ENCODE measurements around the gene KCND3.
"Not testable (repeated sequence)": the region's sequence is repeated elsewhere in the genome, so short reads cannot be mapped to it uniquely, and the experiment has no call there.

The KCND3 gene

DNA sequence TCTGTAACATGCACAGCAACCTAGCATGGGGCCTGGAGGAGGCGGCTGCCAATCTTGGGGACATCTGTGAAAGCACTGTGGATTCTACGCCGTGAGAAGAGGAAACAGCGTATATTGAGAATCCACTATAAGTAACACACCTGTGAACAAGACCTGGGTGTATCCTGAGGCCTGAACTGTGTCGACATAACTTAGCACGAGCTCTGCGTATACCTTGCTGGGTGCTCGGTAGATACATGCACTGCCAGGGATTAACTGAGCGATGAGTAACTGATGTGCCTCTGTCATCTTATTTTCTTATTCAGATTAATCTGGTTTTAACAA lies 175.2 kb downstream of the KCND3 start:
- no peak for DNase-seq (ENCODE audit: low read depth in 2 of 2)

DNA sequence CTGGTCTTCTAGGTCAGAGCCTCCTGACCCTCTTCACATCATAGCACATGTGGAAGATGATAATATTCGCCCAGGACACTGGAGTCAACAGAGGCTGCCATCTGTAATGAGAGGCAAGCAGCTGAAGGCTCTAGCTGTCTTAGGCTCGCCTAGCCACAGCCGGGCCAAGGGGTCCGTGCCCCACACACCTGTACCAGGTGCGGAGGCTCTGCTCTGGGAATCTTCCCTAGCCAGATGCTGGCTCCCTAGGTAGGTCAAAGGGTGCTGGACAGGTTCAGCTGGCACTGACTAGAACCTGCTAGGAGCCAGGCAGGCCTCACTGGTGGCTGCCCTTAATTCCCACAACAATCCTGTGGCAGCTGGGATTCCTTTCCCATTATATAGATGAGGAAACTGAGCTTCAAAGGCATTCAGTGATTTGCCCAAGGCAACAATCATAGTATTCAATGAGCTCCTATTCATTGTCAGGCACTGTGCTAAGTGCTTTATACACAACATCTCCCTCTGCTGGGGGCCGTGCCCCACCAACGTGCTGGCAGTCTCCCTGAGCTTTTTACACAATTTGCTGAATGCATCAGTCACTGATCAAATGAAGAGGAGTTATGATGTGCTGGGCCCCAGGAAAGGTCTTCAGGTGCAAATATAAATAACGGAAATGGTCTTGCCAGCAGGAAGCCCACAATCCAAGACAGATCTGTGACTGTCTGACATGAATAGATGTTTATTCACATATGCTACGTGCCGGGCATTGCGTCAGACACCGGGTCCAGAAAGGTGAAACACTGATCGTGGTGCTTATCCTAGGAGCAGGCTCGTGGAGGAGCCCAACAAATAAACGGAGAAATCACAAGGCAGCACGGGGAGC lies 175.8 kb downstream of the KCND3 start:
- DNase-seq (ENCODE audit: low read depth in 2 of 2), result no peak

DNA sequence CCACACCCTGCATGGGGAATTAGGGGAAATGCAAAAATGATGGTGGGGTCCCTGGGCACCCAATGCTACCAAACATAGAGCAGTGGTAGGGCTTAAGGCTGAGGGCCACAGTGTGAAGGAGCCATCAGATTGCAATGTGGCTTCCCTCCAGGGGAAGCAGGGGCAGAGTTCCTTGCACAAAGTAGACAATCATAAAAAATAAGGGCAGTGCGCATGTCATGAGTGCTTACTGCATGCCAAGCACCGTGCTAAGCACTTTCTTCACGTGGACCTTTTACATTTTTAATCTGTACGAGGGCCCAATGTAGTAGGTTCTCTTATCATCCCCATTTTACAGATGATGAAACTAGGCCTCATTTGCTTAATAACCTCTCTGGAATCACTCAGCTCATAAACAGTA lies 177.2 kb downstream of the KCND3 start:
- DNase-seq (ENCODE audit: low read depth in 2 of 2), result no peak

DNA sequence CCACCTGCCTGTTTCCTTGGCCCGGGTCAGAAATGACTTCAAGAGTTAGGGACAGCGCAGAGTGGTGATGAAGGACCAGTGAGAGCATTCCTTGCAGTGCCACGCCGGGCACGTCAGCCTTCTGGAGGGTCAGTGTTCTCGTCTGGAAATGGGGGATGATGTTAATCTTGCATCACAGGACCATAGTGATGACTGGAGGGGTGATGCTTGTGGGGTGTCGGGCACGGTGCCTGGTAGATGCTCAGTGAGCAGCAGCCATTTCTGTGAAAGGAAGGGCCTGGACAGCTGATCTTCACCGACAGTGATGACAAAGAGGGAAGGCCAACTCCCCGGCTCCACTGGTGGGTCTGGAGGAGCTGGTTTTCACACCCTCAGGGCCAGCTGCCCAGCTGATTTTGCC lies 177.6 kb downstream of the KCND3 start:
- DNase-seq (ENCODE audit: low read depth in 2 of 2), result no peak

DNA sequence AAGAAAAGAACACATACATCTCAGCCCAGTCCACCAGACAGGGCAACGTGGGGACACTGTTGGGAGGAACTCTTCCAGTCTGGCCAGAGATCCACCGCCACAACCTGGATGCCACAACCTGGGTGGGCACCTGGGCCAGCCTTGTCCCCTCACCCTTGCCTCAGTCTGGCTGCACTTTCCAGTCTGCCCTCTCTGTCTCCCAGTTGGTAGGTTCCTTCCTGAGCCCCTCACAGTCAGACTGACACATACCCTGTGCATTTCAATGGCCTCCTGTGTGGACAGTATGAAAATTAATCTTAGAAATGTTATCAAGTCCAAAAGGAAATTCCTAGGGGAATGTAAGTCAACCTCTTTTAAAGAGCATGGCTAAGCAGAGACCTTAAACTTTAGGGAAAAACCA lies 184.2 kb downstream of the KCND3 start:
- no peak for DNase-seq (ENCODE audit: low read depth in 2 of 2)

DNA sequence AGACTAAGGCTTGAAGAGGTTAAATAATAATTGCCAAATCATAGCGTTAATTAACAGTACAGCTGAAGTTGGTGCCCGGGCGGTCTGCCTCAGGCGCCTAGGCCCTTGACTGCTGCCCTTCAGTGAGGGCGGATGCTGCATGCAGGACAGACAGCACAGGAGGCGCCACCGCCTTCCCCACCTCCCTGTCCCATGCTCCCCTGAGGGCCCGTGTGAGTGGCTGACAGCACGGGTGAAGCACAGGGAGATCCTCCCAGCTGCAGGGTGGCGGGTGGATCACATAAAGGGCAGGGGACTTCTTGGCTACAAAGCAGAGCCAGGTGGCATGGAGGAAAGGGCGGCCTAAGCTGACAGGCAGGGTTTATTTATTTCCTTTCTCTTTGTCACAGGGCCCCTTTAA lies 184.7 kb downstream of the KCND3 start:
- no peak for DNase-seq (ENCODE audit: low read depth in 2 of 2)

DNA sequence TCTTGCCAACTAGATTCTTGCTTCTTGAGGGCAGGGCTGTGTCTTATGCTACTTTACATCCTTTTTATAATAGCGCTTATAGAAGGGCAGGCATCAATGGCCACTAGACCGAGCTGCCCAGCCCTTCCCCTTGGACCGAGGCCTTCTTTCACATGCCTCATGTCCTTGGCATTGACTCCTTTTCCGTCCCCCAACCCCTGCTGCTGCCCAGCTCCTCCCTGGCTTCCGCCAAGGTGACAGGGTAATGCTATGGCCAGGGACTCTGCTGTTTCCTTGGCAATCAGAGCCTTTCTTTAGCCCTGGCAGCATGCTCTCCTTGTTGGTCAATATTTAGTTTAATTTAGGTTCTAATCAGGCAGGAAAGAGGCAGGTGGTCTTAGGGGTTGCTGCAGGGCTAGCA lies 185.5 kb downstream of the KCND3 start:
- no peak for DNase-seq (ENCODE audit: low read depth in 2 of 2)

DNA sequence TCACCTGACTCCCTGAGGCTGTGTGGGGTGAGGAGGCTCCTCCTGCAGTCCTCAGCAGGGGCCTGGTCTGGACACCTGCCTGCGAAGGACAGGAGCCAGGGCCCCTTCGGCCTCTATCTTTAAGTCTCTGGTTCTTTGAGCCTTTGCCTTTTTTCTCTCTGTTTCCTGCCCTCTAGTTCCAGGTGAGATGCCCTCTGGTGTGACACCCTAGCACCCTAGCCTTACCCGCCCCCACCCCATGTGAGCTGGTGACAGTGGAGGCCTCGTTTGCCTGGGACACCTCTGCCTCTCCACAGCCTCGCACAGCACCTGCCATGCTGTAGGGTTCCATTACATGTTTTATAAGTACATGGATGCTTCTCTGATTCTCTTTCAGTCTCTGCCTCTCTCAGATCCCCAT lies 186.5 kb downstream of the KCND3 start:
- no peak for DNase-seq (ENCODE audit: low read depth in 2 of 2)

DNA sequence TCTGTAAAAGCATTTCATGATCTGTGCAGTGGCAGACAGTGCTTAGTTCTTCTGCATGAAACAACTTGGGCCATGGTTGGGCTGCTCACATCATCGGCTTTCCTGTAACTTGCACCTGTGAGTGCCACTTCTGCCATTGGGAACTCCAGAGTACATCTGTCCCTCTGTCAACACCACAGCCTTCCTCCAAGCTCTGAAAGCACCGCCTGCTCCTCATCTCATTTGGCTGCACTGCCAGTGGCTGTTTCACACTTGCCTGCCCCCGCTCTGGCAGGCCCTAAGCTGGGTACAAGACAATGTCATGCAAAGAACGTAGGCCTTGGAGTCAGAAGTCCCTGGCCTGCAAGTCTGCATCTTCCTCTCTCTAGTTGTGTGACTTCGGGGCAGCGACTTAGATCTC lies 187.4 kb downstream of the KCND3 start:
- DNase-seq (ENCODE audit: low read depth in 2 of 2), result no peak

DNA sequence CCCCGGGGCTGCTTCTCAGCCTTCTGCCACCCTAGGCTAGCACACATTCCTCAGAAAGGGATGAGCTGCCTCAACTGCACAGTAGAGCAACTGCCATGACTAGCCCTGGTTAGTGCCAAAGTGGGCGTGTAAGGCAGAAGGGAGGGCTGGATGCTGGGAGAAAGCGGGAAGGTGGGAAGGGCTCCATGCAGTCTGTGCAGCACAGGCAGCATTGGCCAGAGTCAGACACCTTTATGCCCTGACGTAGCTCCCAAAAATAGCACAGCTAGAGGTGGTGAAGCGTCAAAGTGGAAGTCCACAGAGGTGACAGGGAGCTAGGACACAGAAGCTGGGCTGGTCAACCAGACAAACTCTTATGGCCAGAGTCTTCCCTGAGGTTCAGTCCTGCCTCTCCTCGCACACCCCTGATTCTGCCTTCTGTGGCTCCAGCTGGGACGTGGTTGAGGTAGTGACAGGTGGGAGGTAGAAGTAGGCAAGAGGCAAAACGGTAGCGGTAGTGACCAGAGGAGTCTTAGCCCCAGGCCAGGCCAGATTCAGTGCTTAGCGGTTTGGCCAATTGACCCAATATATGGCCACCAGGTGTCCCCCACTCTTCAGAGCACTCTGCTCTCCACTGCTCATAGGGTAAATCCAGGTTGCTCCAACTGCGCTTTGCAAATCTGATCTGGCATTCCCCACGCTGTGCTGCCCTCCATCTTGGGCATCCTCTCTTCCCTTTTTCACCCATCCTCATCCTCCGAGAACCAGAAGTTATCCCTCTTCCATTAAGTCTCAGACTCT lies 188.2 kb downstream of the KCND3 start:
- DNase-seq (ENCODE audit: low read depth in 2 of 2), result no peak

DNA sequence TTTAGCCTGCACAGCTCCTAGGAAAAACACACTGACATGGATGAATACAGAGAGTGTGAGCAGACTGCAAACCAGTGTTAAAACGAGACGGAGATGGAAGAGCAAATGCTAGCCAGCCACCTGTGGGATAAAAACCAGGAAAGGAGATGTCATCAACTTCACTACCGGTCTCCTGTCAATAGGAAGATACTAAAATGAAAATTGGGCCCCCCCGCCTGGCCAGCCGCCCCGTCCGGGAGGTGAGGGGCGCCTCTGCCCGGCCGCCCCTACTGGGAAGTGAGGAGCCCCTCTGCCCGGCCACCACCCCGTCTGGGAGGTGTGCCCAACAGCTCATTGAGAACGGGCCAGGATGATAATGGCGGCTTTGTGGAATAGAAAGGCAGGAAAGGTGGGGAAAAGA lies 189.7 kb downstream of the KCND3 start:
- not testable (repeated sequence) for DNase-seq (ENCODE audit: low read depth in 2 of 2)

DNA sequence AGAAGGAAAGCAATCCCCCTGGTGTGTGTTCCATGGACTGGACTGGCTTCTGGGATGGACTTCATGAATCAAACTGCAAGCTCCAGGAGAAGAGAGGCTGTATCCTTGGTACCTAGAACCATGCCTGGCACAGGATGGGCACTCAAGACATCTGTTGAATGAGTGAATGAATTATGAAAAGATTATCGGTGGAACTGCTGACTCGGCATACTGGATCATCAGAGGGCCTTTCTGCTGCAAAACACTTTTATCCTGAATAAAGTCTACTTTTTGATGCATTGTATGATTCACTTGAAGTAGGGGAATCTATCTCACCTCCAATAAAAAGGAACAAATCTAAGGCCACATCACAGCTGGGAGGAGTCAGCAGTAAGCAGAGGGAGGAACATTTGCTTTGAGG lies 190.9 kb downstream of the KCND3 start:
- no peak for DNase-seq (ENCODE audit: low read depth in 2 of 2)

DNA sequence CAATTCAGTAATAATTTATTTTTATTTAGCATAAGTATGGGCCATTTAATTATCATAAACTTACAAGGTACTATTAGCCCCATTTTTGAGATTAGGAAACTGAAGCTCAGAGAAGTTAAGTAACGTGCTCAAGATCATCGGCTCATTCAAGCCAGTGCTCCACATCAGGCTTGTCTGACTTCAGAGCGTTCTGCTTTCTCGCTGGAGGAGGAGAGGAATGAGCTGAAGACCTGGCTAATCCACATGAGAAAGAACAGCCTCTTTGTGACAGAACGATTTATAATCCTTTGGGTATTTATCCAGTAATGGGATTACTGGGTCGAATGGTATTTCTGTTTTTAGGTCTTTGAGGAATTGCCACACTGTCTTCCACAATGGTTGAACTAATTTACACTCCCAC lies 194.1 kb downstream of the KCND3 start:
- no peak for DNase-seq (ENCODE audit: low read depth in 2 of 2)

DNA sequence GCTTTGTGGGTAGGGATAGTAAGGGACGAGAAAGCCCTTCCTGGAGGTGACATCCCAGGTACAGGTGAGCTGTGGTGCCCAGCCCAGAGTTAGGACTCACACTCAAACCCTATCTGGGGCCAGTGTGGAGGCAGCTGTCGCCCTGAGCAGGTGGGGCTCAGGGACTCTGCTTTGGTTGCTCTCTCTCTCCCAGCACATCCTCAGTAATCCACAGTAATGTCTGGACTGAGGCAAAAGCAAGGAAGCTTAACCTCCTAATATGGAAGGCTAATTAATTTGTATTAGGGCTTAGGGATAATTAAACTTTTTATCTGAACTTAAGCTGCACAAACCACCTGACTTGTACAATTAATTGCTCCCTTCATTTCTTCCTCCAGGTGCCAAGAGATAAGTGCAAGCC lies 195.5 kb downstream of the KCND3 start:
- DNase-seq (ENCODE audit: low read depth in 2 of 2), result no peak

DNA sequence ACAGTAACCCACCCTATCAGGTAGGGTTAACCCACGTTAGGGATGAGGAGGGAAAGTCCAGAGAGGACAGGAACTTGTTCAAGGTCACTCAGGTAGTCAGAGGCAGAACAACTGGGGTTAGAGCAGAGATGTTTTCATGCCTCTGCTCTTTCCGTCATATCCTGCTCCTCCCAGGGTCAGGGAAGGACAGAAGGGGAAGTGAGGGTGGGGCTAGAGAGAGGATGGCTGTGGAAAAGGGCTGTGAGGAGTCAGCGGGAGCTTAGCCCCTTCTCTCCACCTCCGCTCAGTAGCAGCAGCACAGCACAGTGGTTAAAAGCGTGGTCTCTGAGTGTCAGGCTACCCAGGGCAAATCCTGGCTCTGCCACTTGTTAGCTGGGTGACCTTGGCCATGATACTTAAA lies 197.2 kb downstream of the KCND3 start:
- no peak for DNase-seq (ENCODE audit: low read depth in 2 of 2)

DNA sequence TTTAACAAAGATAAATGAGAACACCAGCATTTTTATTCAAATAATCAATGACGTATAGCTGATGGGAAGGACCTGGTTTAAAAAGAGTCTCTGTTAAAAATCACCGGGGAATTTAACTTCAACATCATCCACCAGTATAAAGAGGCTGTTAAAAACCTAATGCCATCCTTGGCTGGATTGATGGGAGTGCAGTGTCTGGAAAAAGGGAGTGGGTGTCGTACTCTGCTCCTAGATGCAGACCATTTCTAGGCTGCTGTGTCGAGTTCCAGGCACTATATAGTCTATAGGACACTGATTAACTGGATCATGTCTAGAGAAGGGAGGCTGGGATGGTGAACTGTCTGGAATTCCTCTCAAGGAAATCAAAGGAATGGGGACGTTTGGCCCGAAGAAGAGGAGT lies 197.7 kb downstream of the KCND3 start:
- DNase-seq (ENCODE audit: low read depth in 2 of 2), result no peak

DNA sequence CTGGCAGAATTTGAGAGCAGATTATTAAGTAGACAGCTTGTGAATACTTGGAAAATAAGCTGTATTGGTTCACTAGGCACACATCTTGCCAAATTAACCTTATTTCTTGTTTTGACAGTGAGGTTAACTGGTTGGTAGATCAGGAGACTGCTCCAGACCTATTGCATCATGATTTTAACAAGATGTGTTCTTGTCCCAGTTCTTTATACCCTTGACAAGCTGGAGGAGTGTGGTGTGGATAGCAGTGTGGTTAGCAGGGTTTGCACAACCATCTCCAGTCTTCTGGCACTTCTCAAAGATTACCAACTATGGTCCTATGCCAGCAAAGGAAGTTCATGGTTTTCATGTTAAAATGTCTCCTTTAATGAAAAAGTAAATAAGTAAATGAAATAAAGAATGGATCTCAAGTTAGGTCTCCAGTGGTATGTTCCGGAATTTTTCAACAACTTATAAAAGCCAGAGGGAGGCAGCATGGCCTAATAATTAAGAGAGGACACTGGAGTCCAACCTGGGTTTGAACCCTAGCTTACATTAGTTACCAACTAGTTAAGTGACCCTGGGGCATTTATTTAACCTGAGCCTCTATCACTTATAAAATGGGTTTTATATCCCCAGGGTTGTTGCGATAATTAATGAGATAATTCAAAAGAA lies 199.7 kb downstream of the KCND3 start:
- DNase-seq (ENCODE audit: low read depth in 2 of 2), result no peak

DNA sequence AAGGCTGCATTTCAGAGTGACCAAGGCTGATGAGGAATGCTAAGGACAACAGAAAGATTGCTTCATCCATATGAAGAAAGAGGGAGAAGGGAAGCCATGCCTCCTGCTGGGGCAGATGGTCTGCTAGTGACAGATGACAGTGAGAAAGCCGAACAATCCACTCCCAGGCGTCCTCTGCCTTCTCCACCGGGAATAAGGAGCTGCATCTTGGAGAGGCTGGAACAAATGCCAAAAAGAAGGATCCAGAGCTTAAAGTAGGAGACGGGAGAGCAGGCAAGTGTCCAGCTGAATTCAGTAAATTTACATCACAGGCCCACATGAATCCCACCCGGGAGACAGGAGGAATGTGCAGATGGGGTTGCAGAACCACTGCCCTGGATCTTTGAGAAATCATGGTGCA lies 200.3 kb downstream of the KCND3 start:
- no peak for DNase-seq (ENCODE audit: low read depth in 2 of 2)

DNA sequence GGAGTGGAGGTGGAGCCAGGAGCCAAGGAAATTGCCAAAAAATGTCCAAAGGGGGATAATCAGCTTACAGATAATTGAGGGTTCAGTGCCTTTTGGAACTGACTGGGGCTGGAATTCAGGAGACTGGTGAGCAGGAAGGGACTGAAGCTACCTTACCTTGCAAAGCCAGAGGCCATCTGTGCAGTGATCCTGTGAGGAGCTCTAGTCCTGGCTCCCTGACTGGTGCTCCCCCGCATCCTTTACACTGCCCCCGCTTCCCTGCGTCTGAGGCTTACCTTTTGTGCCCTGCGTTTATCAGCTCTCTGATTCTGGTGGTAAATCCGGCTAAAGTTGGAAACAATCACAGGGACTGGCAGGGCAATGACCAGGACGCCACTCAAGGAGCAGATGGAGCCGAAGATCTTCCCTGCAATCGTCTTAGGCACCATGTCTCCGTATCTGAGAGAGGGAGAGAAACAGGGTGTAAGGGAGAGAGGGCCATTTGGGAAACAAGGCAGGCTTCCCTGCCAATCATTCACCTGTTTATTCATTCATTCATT lies 202.7 kb downstream of the KCND3 start:
- no peak for DNase-seq (ENCODE audit: low read depth in 2 of 2)

DNA sequence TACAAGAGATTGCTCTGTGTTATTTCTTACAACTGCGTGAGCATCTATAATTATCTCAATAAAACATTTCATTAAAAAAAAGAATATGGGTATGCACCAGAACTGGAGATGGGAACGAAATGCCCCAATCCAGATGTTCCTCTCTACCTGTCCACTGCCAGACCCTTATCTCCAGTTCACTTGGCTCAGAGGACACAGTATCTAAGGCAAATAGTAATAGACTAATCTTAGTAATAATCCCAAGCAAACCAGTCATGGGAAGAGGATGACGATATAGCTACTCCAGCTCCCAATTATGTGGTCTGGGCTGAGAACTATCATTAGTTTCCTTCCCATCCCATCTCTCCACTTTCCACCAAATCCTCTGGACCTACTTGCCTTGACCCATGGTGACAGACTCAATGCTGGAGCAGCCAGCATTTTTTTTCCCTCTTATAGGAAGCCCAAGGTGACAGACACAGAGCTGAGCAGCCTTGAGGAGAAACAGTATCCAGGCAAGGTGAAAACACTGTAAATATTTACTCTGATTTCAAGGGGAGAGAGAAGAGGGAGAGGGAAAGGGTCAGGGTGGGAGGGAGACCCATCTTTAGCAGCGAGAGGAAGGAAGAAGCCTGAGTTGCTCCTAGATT lies 205.1 kb downstream of the KCND3 start:
- DNase-seq (ENCODE audit: low read depth in 2 of 2), result no peak

DNA sequence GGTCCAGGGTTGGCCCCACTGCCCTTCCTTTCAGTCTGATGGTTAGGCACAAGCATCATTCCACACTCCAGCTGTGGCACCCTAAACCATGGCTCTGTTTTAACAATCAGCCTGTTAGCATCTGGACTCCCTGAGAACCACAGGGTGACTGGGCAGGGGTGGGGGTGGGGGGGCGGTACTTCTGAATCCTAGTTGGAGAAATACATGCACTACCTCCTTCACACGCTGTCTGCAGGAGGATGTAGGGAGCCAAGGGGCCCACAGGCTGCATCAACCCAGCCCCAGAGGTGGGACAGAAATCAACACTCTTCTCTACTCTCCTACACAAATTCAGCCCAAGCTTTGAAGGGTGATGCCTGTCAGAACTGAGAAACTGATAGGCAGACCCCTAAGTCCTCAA lies 209.9 kb downstream of the KCND3 start:
- DNase-seq (ENCODE audit: low read depth in 2 of 2), result no peak

DNA sequence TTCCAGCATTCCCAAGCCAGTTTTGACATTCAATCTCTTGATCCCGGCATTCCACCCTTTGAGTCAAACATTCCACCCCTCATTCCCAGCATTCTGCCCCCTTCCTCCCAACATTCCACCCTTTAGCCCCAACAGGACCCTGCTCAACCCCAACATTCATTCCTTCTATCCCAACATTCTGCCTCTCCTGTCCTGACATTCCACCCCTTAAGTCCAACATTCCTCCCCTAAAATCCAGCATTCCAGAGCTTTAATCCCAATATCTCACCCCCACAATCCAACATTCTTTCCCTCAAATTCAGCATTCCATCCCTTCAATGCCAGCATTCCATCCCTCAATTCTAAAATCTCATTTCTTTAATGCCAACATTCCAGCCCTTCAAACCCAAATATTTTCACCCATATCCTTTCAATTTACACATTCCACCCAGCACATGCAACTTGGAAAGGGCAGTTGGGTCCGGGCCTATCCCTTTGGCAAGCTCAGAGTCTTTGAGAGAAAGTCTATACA lies 210.9 kb downstream of the KCND3 start:
- no peak for DNase-seq (ENCODE audit: low read depth in 2 of 2)

All from stimulated activated CD4-positive, alpha-beta T cell treated with anti-CD3 and anti-CD28 coated beads, Interleukin-1b, Interleukin-23, amount 100 ng/mL, for 1 hour (primary cell).